ENCODE measurements around the gene CDH24.
A peak's percentile ranks its signal among the peaks of the same experiment; 100 is the strongest.
"Not testable (repeated sequence)": the region's sequence is repeated elsewhere in the genome, so short reads cannot be mapped to it uniquely, and the experiment has no call there.

CDH24 gene

DNA sequence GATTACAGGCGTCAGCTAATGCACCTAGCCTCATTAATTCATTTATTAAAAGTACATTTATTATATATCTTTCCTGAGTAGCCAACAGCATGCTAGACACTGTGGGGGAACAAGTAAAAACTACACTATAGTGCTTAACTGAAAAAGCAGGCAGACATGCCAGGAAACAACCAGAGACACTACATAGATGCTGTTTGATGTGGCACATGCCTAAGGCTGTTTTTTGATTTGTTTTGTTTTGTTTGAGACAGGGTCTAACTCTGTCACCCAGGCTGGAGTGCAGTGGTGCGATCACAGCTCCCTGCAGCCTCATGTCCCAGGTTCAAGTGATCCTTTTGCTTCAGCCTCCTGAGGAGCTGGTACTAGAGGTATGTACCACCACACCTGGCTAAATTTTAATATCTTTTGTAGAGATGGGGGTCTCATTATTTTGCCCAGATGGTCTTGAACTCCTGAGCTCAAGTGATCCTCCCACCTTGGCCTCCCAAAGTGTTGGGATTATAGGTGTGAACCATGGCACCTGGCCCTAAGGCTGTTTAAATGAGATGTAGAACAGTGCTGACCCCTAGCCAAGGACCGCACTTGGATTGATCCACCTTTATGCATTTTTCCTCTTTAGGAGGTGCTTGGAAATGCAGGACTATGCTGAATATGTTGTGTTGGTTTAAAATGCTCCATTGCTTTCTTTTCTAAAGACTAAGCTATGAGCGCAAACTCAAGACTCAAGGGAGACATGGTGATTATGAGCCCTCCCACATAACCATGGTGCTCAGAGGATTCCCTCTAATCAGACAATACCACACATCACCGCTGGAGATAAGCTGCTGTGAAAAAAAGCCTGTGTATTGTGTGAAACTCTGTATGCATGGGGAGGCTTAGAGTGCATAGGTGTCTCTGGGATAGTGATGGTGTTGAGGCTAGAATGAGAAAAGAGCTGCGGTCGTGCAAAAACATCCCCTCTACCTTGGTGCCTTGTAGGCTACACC, 36.9 kb downstream of the CDH24 start:
- no peaks in the 10 kb centered on the region for H3K9me3 Mint-ChIP-seq
- no peaks in the 10 kb centered on the region for H3K27me3 Mint-ChIP-seq
- peaks cover 21% of the 10 kb centered on the region for H3K4me1 Mint-ChIP-seq (ENCODE audit: low read depth)
- H3K27ac Mint-ChIP-seq = no peak overlapping the region
- H3K4me3 Mint-ChIP-seq = no peak overlapping the region
- H3K36me3 Mint-ChIP-seq (ENCODE audit: low read depth) = peaks cover 12% of the 10 kb centered on the region
- intact Hi-C loops (cut with micrococcal nuclease) = no loop called here

- Mint-ChIP-seq H3K9me3 (no peaks in the 10 kb centered on the region), H3K4me3 (no peak overlapping the region), H3K27me3 (no peaks in the 10 kb centered on the region), H3K27ac (no peak overlapping the region), H3K36me3 (ENCODE audit: low read depth) (no peaks in the 10 kb centered on the region), H3K4me1 (ENCODE audit: low read depth) (peaks cover 11% of the 10 kb centered on the region)
- intact Hi-C loops (cut with micrococcal nuclease) = no loop called here
These were observed 39.2 kb downstream of the CDH24 start for GRCh38 chr14:23018107-23018506.

- Mint-ChIP-seq H3K4me3 (no peak overlapping the region), H3K27ac (no peak overlapping the region)
- intact Hi-C loops (cut with micrococcal nuclease) = no loop called here
These were observed 40.2 kb downstream of the CDH24 start for GRCh38 chr14:23017091-23017490.

DNA sequence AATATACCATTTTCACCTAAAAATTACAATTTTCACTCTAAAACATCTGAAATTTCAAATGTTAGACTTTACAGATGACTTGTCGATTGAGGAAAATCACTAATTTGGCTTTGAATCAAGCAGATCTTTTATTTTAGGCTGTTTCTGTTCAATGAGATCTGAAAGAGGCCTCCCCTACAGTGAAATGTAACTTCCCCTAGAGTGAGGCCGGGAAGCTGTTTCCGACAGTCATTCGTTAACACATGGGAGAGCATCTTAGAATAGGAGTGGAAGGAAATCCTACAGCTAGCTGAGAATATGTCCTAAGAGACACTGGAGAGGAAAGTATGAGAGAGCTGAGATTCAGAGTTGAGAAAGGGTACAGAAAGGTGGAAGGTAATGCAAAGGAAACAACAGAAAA, 41.7 kb downstream of the CDH24 start:
- peaks cover 6% of the 10 kb centered on the region for H3K4me1 Mint-ChIP-seq (ENCODE audit: low read depth)
- intact Hi-C loops (cut with micrococcal nuclease) = no loop called here
- no peak overlapping the region for H3K27ac Mint-ChIP-seq
- H3K9me3 Mint-ChIP-seq = no peaks in the 10 kb centered on the region
- H3K4me3 Mint-ChIP-seq = no peak overlapping the region
- no peaks in the 10 kb centered on the region for H3K27me3 Mint-ChIP-seq
- no peaks in the 10 kb centered on the region for H3K36me3 Mint-ChIP-seq (ENCODE audit: low read depth)

More at GRCh38 chr14:23017091-23017490, 40.2 kb downstream of the CDH24 start:
- no peaks in the 10 kb centered on the region for H3K36me3 Mint-ChIP-seq (ENCODE audit: low read depth)
- H3K27me3 Mint-ChIP-seq = no peaks in the 10 kb centered on the region
- peaks cover 6% of the 10 kb centered on the region for H3K4me1 Mint-ChIP-seq (ENCODE audit: low read depth)
- no peaks in the 10 kb centered on the region for H3K9me3 Mint-ChIP-seq

DNA sequence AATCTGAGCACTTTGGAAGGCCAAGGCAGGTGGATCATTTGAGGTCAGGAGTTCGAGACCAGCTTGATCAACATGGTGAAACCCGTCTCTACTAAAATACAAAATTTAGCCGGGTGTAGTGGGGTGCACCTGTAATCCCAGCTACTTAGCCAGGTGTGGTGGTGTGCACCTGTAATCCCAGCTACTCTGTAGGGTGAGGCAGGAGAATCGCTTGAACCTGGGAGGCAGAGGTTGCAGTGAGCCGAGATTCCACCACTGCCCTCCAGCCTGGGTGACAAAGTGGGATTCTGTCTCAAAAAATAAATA, 43.6 kb downstream of the CDH24 start:
- not testable (repeated sequence) for H3K9me3 Mint-ChIP-seq

DNA sequence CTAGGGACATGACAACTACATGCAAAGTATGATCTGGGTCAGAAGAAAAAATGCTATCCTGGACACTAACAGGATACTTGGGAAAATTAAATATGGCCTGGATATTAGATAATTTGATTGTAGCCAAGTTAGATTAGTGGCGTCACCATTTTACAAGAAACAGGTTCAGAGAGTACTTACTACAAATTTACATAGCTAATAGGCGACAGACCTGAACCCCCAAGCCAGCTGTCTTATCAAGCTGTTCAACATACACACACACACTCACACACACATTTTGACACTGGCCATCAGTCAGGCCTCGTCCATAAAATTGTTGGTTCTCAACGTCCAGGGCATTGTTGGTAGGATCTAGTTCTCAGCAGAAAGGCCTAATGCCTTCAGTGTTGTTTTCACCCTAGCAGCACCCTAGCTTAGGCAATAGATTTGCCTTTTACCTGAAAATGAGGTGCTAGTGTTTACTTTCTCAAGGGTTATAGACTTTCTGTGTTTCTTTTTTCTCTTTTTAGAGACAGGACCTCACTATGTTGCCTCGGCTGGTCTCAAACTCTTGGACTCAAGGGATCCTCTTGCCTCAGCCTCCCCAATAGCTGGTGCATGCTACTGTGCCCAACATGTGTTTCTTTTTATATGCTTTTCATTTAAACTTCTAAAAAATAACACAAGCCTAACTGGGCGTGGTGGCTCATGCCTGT, 44.1 kb downstream of the CDH24 start:
- no peak overlapping the region for H3K27ac Mint-ChIP-seq
- intact Hi-C loops (cut with micrococcal nuclease) = no loop called here
- no peaks in the 10 kb centered on the region for H3K36me3 Mint-ChIP-seq (ENCODE audit: low read depth)
- H3K4me3 Mint-ChIP-seq = no peak overlapping the region
- H3K27me3 Mint-ChIP-seq = no peaks in the 10 kb centered on the region
- no peaks in the 10 kb centered on the region for H3K9me3 Mint-ChIP-seq
- H3K4me1 Mint-ChIP-seq (ENCODE audit: low read depth) = peaks cover 13% of the 10 kb centered on the region

More for the DNA sequence above, 43.6 kb downstream of the CDH24 start:
- H3K4me1 Mint-ChIP-seq (ENCODE audit: low read depth); intact Hi-C loops (cut with micrococcal nuclease); H3K36me3 Mint-ChIP-seq (ENCODE audit: low read depth); H3K4me3 Mint-ChIP-seq; H3K27ac Mint-ChIP-seq; H3K27me3 Mint-ChIP-seq: not testable (repeated sequence)

DNA sequence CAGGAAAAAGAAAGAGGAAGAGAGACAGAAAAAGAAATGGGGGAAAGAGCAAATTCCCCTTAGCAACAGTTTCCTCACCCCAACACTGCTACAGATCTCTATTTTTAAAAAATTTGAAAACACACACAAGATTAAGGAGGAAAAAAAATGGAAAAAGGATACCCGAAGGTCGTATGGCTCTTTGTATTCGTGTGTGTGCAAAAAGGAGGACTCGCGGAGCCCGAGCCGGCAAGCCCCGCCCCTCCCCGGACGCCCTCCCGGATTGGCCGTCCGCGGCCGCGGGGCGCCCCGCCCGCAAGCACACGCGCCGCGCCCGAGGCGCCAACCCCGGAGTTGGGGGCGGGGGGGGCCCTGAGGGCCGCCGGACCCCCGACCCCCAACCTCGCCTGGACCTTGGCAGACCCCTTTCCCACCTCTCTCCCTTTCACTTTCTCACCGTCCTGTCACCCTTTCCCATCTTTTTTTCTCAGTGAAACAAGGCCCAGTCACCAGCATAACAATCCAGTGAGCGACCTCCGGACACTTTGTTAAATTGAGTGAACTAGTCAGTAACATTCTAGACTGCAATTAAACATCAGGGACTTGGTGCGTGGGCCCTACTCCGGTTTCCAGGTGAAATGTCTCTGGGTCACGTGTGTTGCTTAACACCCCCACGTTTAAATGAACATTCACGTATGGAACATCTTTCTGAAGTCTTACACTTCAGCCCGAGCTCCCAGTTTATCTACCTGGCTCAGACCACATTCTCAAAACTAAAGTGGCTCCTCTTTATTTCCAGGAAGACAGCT, 47.2 kb downstream of the CDH24 start, which contains the start of gene C14orf93:
Gene C14orf93 (minus strand): TSS at position 205 of the 788 bp plus-strand sequence. CDS start 11,120 bp downstream, outside the sequence.
- Mint-ChIP-seq H3K9me3 (no peaks in the 10 kb centered on the region), H3K4me3 (peak within 1 kb of the TSS; percentile 96), H3K4me1 (ENCODE audit: low read depth) (peaks cover 14% of the 10 kb centered on the region), H3K36me3 (ENCODE audit: low read depth) (peaks cover 7% of the 10 kb centered on the region), H3K27ac (peak within 1 kb of the TSS; percentile 99), H3K27me3 (no peaks in the 10 kb centered on the region)
- intact Hi-C loops (cut with micrococcal nuclease) = loop anchor here (5.0 kb wide), 1 partner anchor 277 kb away; the partner anchor contains the start of gene HOMEZ

GRCh38 chr14:23009483-23009938, 47.8 kb downstream of the CDH24 start:
- intact Hi-C loops (cut with micrococcal nuclease) = loop anchor here (5.0 kb wide), 1 partner anchor 278 kb away; the partner anchor contains the start of gene HOMEZ
- Mint-ChIP-seq H3K9me3 (no peaks in the 10 kb centered on the region), H3K27me3 (no peaks in the 10 kb centered on the region), H3K4me3 (peak overlapping the region; percentile 96), H3K36me3 (ENCODE audit: low read depth) (peaks cover 7% of the 10 kb centered on the region), H3K4me1 (ENCODE audit: low read depth) (peaks cover 14% of the 10 kb centered on the region), H3K27ac (peak overlapping the region; percentile 99)

- H3K4me1 Mint-ChIP-seq (ENCODE audit: low read depth) = peaks cover 14% of the 10 kb centered on the region
- H3K4me3 Mint-ChIP-seq = no peak overlapping the region
- H3K27ac Mint-ChIP-seq = peak overlapping the region; percentile 99
- H3K27me3 Mint-ChIP-seq = no peaks in the 10 kb centered on the region
- intact Hi-C loops (cut with micrococcal nuclease) = loop anchor here (5.0 kb wide), 1 partner anchor 278 kb away; the partner anchor contains the start of gene HOMEZ
- no peaks in the 10 kb centered on the region for H3K9me3 Mint-ChIP-seq
- peaks cover 7% of the 10 kb centered on the region for H3K36me3 Mint-ChIP-seq (ENCODE audit: low read depth)
These were observed 48.5 kb downstream of the CDH24 start for GRCh38 chr14:23008831-23009230.

GRCh38 chr14:23006544-23007419, 50.5 kb downstream of the CDH24 start:
- intact Hi-C loops (cut with micrococcal nuclease) = loop anchor here (1.0 to 5.0 kb wide), 2 partner anchors 29 to 281 kb away; partner anchors contain the start of gene HOMEZ
- peak overlapping the region; percentile 96 for H3K4me3 Mint-ChIP-seq
- H3K4me1 Mint-ChIP-seq (ENCODE audit: low read depth) = peaks cover 14% of the 10 kb centered on the region
- H3K27ac Mint-ChIP-seq = peak overlapping the region; percentile 99
- H3K9me3 Mint-ChIP-seq = no peaks in the 10 kb centered on the region
- peaks cover 7% of the 10 kb centered on the region for H3K36me3 Mint-ChIP-seq (ENCODE audit: low read depth)
- no peaks in the 10 kb centered on the region for H3K27me3 Mint-ChIP-seq

DNA sequence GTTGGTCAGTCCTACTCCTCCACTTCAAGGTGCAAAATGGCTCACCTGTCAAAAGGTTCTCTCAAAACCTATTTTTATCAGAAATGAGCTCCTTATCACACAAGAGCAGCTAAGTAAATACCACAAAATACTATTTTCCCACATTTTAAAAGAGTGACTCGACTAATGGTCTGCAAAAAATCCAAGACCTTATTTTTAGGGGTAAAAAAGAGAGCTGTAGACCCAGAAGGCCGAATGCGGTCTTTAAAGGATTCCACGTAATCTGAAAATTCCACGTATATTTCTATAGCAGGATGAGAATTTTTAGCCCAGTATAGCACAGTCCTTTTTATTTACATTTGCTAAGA, 51.2 kb downstream of the CDH24 start:
- Mint-ChIP-seq H3K27ac (peak overlapping the region; percentile 99), H3K4me3 (peak overlapping the region; percentile 96), H3K27me3 (no peaks in the 10 kb centered on the region), H3K4me1 (ENCODE audit: low read depth) (peaks cover 14% of the 10 kb centered on the region), H3K36me3 (ENCODE audit: low read depth) (peaks cover 7% of the 10 kb centered on the region), H3K9me3 (no peaks in the 10 kb centered on the region)
- intact Hi-C loops (cut with micrococcal nuclease) = loop anchor here (5.0 kb wide), 1 partner anchor 281 kb away; the partner anchor contains the start of gene HOMEZ

DNA sequence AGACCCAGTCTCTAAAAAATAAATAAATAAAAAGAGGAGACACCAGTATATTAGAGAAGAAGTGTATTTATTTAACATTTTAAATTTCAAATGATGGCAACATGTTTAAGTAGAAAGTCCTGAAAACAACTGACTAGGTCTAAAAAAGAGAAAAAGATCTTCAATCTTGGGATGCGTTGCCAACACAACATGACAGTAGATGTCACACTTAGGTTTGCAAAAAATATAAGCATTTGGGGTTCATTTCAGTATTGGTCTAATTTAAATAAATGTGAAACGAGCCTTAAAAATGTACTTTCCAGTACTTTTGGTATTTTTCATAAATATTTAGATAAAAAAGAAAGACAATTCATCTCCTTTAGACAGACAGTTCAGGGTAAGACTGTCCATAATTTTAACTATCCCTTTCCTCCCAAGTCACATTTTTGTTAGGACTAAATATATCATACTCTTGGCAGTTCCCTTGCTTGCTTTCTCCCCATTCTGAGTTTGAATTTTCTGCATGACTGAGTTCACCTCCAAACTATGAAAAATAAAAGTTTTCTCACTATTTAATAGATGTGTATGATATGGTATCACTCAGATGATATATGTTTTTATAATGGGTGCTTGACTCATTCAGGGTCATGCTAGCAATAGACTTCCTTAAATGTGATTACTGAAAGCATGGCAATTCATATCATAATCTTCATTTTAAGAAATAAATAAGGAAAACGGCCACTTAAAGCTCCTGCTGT, 51.7 kb downstream of the CDH24 start:
- Mint-ChIP-seq H3K4me1 (ENCODE audit: low read depth) (peaks cover 14% of the 10 kb centered on the region), H3K27ac (peak overlapping the region; percentile 99), H3K4me3 (no peak overlapping the region), H3K9me3 (no peaks in the 10 kb centered on the region), H3K27me3 (no peaks in the 10 kb centered on the region), H3K36me3 (ENCODE audit: low read depth) (peaks cover 7% of the 10 kb centered on the region)
- intact Hi-C loops (cut with micrococcal nuclease) = loop anchor here (5.0 kb wide), 1 partner anchor 282 kb away; the partner anchor contains the start of gene HOMEZ
